Activated gamma-delta T cell treated with anti-CD3 and anti-CD28 coated beads, Interleukin-2, amount 50 U/mL, for 16 hours (primary cell): ENCODE data around the gene FAAP20.
"Not testable (repeated sequence)": the region's sequence is repeated elsewhere in the genome, so short reads cannot be mapped to it uniquely, and the experiment has no call there.

Experiments
- DNase-seq: peaks from one replicate; pipeline ENCODE4 v3.0.0-alpha.2; 2020; ENCODE audit warnings: low read depth

FAAP20 gene

GRCh38 chr1:2156866-2157265 is 37.7 kb downstream of the FAAP20 start:
- no peak for DNase-seq

GRCh38 chr1:2155788-2156187 is 38.8 kb downstream of the FAAP20 start:
- no peak for DNase-seq

DNA sequence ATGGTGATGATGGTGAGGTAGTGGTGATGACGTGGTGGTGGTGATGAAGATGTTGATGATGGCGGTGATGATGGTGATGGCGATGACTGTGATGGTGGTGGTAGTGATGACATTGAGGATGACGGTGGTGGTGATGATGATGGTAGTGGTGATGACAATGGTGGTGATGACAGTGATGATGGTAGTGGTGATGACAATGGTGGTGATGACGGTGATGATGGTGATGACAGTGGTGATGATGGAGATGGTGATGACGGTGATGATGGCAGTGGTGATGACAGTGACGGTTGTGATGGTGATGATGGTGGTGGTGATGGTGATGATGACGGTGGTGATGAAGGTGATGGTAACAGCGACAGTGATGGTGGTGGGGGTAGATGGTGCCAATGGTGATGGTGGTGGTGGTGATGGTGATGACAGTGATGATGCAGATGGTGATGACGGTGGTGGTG is 39.4 kb downstream of the FAAP20 start:
- no peak for DNase-seq

GRCh38 chr1:2154022-2154421 is 40.5 kb downstream of the FAAP20 start:
- DNase-seq, result no peak

DNA sequence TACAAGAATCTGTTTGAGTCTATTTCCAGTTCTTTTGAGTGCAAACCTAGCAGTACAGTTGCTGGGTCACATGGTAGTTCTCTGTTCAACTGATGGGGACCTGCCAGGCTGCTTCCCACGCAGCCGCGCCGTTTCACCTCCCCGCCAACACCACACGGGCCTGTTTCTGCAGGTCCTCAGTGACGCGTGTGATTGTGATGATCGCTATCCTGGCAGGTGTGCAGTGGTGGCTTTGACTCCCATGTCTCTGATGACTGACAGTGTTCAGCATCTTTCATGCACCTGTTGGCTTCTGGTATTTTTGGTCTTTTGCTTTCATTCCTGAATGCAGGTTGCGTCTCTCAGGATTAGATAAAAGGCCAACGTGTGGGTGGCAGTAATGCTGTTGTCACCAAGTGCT is 41.6 kb downstream of the FAAP20 start:
- DNase-seq, result no peak

DNA sequence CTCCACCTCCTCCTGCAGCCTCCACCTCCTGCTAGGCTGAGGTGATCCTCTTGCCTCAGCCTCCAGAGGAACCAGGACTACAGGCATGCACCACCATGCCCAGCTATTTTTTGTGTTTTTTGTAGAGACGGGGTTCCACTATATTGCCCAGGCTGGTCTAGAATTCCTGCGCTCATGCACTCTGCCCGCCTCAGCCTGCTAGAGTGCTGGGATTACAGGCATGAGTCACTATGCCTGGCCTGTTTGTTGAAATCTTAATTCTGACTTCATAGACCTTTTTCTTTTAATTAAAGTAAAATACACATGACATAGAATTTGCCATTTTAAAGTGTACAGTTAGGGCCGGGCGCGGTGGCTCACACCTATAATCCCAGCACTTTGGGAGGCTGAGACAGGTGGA is 42.7 kb downstream of the FAAP20 start:
- no peak for DNase-seq

- no peak for DNase-seq
Observed at GRCh38 chr1:2151252-2151651, 43.3 kb downstream of the FAAP20 start.

DNA sequence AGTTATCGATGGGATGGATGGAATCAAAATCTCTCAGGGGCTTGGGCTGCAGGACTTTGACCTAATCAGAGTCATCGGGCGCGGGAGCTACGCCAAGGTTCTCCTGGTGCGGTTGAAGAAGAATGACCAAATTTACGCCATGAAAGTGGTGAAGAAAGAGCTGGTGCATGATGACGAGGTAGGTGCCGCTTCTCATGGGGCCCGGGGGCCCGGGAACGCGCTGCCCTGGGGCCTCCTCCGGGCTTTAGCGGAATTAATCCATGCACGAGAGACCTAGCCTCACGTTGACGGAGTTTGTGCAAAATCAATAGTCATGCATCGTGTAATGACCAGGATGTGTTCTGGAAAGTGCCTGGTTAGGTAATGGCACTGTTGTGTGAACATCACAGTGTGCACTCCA is 43.8 kb downstream of the FAAP20 start:
- no peak for DNase-seq

DNA sequence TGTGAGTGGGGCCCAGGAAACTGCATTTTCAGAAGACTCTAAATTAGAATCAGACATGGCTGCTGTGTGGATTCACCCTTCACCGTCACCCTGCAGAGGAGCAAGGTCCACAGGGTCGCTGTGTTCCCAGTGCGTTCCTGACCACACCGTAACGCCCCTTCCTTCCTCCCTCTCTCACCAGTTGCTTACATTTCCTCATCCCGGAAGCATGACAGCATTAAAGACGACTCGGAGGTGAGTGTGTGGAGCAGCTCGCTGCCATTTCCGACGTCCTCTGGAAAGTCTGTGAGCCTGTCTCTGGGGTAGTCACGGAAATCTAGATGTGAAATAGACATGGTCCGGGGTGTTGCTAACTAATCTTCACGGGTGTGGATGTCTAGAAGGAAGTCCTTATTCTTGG is 45.9 kb downstream of the FAAP20 start:
- DNase-seq, result no peak

GRCh38 chr1:2147869-2148268 is 46.7 kb downstream of the FAAP20 start:
- not testable (repeated sequence) for DNase-seq

- DNase-seq, result no peak
Observed at GRCh38 chr1:2146836-2147517, 47.6 kb downstream of the FAAP20 start.

DNA sequence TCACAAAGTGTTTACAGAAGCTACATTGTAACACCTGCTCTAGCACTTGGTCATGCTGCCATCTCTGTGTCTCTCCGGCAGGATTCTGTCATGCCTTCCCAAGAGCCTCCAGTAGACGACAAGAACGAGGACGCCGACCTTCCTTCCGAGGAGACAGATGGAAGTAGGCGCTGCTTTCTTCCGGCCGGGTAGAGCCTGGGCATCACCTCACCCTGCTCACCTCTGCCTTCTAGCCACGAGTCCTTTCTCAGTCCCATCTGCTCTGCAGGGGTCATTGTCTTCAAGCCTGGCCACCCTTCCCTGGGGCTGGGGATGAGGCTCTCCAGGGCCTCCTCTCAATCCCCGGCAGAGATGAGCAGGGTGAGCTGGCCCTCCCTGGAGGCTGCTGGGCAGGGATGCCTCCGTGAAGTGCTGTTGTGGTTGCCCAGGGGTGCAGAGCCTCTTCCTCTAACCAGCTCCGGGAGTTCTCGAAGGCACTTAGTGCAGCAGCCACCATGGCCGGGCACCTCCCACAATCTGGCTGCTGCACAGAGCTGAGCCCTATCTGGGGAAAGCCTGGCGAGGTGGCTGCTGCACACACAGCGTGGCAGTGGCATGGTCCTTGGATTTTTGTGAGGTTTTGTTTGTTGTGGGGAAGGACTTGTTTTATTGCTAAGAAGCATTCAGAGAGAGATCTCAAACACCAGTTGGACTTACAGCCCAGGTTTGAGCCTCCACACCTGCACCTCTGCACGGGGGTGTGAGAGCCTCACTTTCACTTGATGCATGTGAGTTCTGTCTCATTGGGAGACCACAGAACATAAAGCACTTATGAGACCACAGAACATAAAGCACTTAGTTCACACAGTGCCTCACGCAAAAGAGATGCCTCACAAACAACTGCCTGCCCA is 48.4 kb downstream of the FAAP20 start:
- no peak for DNase-seq

DNA sequence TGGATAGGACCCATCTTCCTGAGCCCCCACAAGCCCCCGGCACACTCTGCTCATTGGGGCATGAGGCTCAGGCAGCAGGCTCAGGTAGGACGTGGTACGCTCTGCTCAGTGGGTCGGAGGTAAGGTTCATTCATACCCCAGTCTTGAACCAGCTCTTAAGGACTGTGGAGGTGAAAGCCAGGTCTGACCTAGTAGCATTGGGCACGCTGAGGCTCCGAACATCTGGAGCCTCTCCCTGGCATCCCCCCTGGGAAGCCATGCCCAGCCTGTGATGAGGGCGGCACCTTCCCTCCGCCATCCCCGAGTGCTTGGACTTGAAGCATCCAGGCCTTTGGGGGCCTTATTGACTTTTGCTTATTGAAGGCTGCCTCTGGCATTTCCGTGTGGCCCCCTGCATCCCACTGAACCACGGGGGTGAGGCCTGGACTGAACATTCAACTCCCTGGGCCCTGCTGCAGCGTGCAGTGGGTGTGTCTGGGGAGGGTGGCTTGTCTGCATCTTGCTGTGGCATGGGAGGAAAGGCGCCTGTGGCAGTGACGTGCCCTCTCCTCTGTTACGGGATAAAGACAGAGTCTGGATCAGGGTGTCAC is 50.0 kb downstream of the FAAP20 start:
- DNase-seq, result no peak

GRCh38 chr1:2143814-2144500 is 50.6 kb downstream of the FAAP20 start:
- DNase-seq, result no peak

DNA sequence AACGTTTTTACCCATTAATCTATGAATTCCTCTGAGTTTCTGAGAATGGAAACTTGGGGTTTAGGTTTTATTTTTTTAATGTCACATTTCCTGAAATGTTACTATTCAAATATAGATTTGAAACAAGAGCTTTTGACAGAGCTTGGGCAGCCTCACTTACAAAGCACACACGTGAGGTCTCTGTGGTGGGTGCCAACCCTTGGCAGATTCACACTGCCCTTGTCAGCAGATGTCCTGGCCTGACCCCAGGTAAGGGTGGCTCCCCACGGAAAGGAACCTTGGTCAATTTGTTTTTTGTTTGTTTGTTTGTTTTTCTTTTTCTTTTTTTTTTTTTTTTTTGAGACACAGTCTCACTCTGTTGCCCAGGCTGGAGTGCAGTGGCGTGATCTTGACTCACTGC is 53.5 kb downstream of the FAAP20 start:
- no peak for DNase-seq
